IMR-90 (cell line): ENCODE results near the gene TRA2B.

Experiments
- BHLHE40 ChIP-seq: fragments of 150-350 bp; IDR thresholded peaks from 2 replicates; pipeline ENCODE4 v1.6.1; 2016; ENCODE audit warnings: mild to moderate bottlenecking, low read depth, low read length
- CEBPB ChIP-seq: IDR thresholded peaks from 2 replicates; pipeline ENCODE4 v1.6.1; 2012; ENCODE audit warnings: low read depth, low read length, improper control_type of control experiment
- CHD1 ChIP-seq: IDR thresholded peaks from 2 replicates; pipeline ENCODE4 v1.6.1; 2012; ENCODE audit warnings: low read depth, low read length, improper control_type of control experiment
- POLR2A ChIP-seq: IDR thresholded peaks from 2 replicates; pipeline ENCODE4 v1.6.1; 2012; ENCODE audit warnings: mild to moderate bottlenecking, low read depth, low read length
- RFX5 ChIP-seq: IDR thresholded peaks from 2 replicates; pipeline ENCODE4 v1.8.0; 2012; ENCODE audit warnings: low read depth, mild to moderate bottlenecking, low read length, moderate library complexity
- TF ChIP-seq, protein P1 (sequence below): conservative IDR thresholded peaks from 2 replicates; pipeline ENCODE4 v1.5.1; 2012; ENCODE audit warnings: mild to moderate bottlenecking, low read depth, low read length, improper control_type of control experiment

DNA sequence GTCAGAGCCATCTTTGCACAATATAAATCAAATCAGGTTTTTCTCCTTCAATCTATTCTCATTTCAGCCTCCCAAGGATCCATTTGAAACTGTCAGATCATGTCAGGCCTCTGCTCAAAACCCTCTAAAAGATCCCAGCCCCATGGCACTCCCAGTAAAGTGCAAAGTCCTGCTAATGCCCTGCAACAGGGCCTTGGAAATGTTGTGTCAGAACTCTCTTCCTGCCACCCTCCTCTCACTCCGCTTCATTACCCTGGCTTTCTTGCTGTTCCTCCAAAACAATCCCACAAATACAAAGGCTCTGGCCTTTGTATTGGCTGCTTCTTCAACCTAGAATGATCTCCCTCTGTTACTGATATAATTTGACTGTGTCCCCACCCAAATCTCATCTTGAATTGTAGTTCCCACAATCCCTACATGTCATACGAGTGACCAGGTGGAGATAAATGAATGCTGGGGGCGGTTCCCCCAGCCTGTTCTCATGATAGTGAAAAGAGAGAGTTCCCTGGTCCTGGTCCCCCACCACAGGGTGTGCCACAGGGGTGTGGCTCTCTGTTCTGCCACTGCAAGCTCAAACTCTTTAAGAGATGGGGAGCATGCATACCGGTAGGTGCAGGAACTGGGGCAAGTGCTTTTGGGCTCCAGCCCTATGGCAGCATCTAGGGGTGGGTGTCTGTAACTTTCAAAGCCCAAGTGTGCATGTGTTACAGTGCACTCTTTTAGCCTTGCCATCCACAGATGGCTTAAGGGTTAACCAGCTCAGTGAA, 22.9 kb upstream of the TRA2B start:
- no peak for TF ChIP-seq POLR2A
- TF ChIP-seq, protein P1, sequence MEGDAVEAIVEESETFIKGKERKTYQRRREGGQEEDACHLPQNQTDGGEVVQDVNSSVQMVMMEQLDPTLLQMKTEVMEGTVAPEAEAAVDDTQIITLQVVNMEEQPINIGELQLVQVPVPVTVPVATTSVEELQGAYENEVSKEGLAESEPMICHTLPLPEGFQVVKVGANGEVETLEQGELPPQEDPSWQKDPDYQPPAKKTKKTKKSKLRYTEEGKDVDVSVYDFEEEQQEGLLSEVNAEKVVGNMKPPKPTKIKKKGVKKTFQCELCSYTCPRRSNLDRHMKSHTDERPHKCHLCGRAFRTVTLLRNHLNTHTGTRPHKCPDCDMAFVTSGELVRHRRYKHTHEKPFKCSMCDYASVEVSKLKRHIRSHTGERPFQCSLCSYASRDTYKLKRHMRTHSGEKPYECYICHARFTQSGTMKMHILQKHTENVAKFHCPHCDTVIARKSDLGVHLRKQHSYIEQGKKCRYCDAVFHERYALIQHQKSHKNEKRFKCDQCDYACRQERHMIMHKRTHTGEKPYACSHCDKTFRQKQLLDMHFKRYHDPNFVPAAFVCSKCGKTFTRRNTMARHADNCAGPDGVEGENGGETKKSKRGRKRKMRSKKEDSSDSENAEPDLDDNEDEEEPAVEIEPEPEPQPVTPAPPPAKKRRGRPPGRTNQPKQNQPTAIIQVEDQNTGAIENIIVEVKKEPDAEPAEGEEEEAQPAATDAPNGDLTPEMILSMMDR, result no peak
- no peak for TF ChIP-seq RFX5
- no peak for TF ChIP-seq CHD1
- TF ChIP-seq BHLHE40, result no peak
- TF ChIP-seq CEBPB, result no peak
